Mesodermal cell (in vitro differentiated cells): ENCODE results near the gene TOP2B.

ENCODE experiments used
- H3K27ac ChIP-seq: 2 replicates; pipeline ENCODE4 v1.7.0; 2013; ENCODE audit warnings: mild to moderate bottlenecking, low read depth, low read length, moderate library complexity; ENCODE audit not compliant: severe bottlenecking
- H3K36me3 ChIP-seq: 2 replicates; pipeline ENCODE4 v1.7.1; 2013; ENCODE audit warnings: mild to moderate bottlenecking, low read length, moderate library complexity; ENCODE audit not compliant: control insufficient read depth, insufficient read depth
- H3K4me1 ChIP-seq: one replicate; pipeline ENCODE4 v1.7.1; 2013; ENCODE audit warnings: mild to moderate bottlenecking, low read length; ENCODE audit not compliant: insufficient read depth, control insufficient read depth, poor library complexity, severe bottlenecking
- H3K4me3 ChIP-seq: 2 replicates; pipeline ENCODE4 v1.7.0; 2013; ENCODE audit warnings: low read length, control low read depth, mild to moderate bottlenecking; ENCODE audit not compliant: insufficient read depth, poor library complexity, severe bottlenecking; ENCODE audit errors: extremely low read depth
- H3K9me3 ChIP-seq: 2 replicates; pipeline ENCODE4 v1.7.1; 2013; ENCODE audit warnings: mild to moderate bottlenecking, low read length, moderate library complexity; ENCODE audit not compliant: control insufficient read depth
- WGBS, 2 experiments: methylation state at CpG; one replicate each; pipeline ENCODE4 v1.1.5; 2013; ENCODE audit warnings: missing lambda C conversion rate in 2 of 2; ENCODE audit not compliant: insufficient coverage in 2 of 2; 5-methylcytosine and 5-hydroxymethylcytosine counted together

TOP2B gene

GRCh38 chr3:25654576-25654975 is 10.1 kb downstream of the TOP2B start:
- Histone ChIP-seq H3K4me3 (no peak overlapping the region), H3K27ac (no peak overlapping the region), H3K9me3 (peaks cover 9% of the 10 kb centered on the region), H3K36me3 (peaks cover 8% of the 10 kb centered on the region), H3K4me1 (no peaks in the 10 kb centered on the region)

GRCh38 chr3:25653322-25653721 is 11.4 kb downstream of the TOP2B start:
- H3K4me1 ChIP-seq = no peaks in the 10 kb centered on the region
- H3K27ac ChIP-seq = no peak overlapping the region
- no peak overlapping the region for H3K4me3 ChIP-seq
- 80 to 92% methylated on average over 1 to 3 of the region's 3 CpGs for WGBS, 2 experiments
- H3K9me3 ChIP-seq = peaks cover 9% of the 10 kb centered on the region
- H3K36me3 ChIP-seq = peaks cover 8% of the 10 kb centered on the region

GRCh38 chr3:25652921-25653320 is 11.8 kb downstream of the TOP2B start:
- H3K4me1 ChIP-seq = no peaks in the 10 kb centered on the region
- H3K9me3 ChIP-seq = peaks cover 9% of the 10 kb centered on the region
- H3K36me3 ChIP-seq = peaks cover 8% of the 10 kb centered on the region
- no peak overlapping the region for H3K27ac ChIP-seq
- no CpG with 5 or more reads among the region's 1 CpG for WGBS, 2 experiments
- no peak overlapping the region for H3K4me3 ChIP-seq

- H3K4me3 ChIP-seq = no peak overlapping the region
- peaks cover 20% of the 10 kb centered on the region for H3K36me3 ChIP-seq
- WGBS, 2 experiments = 80% methylated on average over 1 of the region's 1 CpG; no CpG with 5 or more reads in 1 of the 2 experiments
- H3K9me3 ChIP-seq = peaks cover 9% of the 10 kb centered on the region
- H3K27ac ChIP-seq = no peak overlapping the region
- H3K4me1 ChIP-seq = no peaks in the 10 kb centered on the region
Measured at GRCh38 chr3:25648925-25649830, 15.5 kb downstream of the TOP2B start.

GRCh38 chr3:25648107-25648535 is 16.6 kb downstream of the TOP2B start:
- peaks cover 9% of the 10 kb centered on the region for H3K9me3 ChIP-seq
- no peaks in the 10 kb centered on the region for H3K4me1 ChIP-seq
- H3K4me3 ChIP-seq = no peak overlapping the region
- WGBS, 2 experiments = 20 to 80% methylated on average over 1 to 3 of the region's 3 CpGs
- peaks cover 23% of the 10 kb centered on the region for H3K36me3 ChIP-seq
- no peak overlapping the region for H3K27ac ChIP-seq

- Histone ChIP-seq H3K4me3 (no peak overlapping the region), H3K27ac (no peak overlapping the region), H3K36me3 (peaks cover 53% of the 10 kb centered on the region), H3K9me3 (no peaks in the 10 kb centered on the region), H3K4me1 (peaks cover 4% of the 10 kb centered on the region)
- WGBS, 2 experiments = no CpG with 5 or more reads among the region's 3 CpGs
Measured at GRCh38 chr3:25635038-25635437, 29.7 kb downstream of the TOP2B start.

GRCh38 chr3:25633919-25634318 is 30.8 kb downstream of the TOP2B start:
- 97 to 100% methylated on average over 2 of the region's 3 CpGs for WGBS, 2 experiments
- Histone ChIP-seq H3K27ac (no peak overlapping the region), H3K4me3 (no peak overlapping the region), H3K4me1 (peaks cover 4% of the 10 kb centered on the region), H3K36me3 (peaks cover 58% of the 10 kb centered on the region), H3K9me3 (no peaks in the 10 kb centered on the region)

GRCh38 chr3:25631989-25632388 is 32.7 kb downstream of the TOP2B start:
- WGBS, 2 experiments = no CpG with 5 or more reads among the region's 1 CpG
- Histone ChIP-seq H3K4me1 (peaks cover 4% of the 10 kb centered on the region), H3K9me3 (no peaks in the 10 kb centered on the region), H3K4me3 (no peak overlapping the region), H3K27ac (no peak overlapping the region), H3K36me3 (peaks cover 66% of the 10 kb centered on the region)

GRCh38 chr3:25621087-25621486 is 43.6 kb downstream of the TOP2B start:
- no peak overlapping the region for H3K4me3 ChIP-seq
- no peak overlapping the region for H3K27ac ChIP-seq
- no peaks in the 10 kb centered on the region for H3K4me1 ChIP-seq
- 100% methylated on average over 2 of the region's 2 CpGs; no CpG with 5 or more reads in 1 of the 2 experiments for WGBS, 2 experiments
- peaks cover 59% of the 10 kb centered on the region for H3K36me3 ChIP-seq
- no peaks in the 10 kb centered on the region for H3K9me3 ChIP-seq

- H3K27ac ChIP-seq = no peak overlapping the region
- no peak overlapping the region for H3K4me3 ChIP-seq
- H3K4me1 ChIP-seq = no peaks in the 10 kb centered on the region
- WGBS, 2 experiments = 76 to 97% methylated on average over 3 of the region's 5 CpGs
- peaks cover 59% of the 10 kb centered on the region for H3K36me3 ChIP-seq
- H3K9me3 ChIP-seq = no peaks in the 10 kb centered on the region
Measured at GRCh38 chr3:25620493-25620892, 44.2 kb downstream of the TOP2B start.

- H3K9me3 ChIP-seq = no peaks in the 10 kb centered on the region
- no peak overlapping the region for H3K27ac ChIP-seq
- no peaks in the 10 kb centered on the region for H3K4me1 ChIP-seq
- no peak overlapping the region for H3K4me3 ChIP-seq
- peaks cover 50% of the 10 kb centered on the region for H3K36me3 ChIP-seq
Measured at GRCh38 chr3:25619382-25619781, 45.3 kb downstream of the TOP2B start.
